Measurements from ENCODE around the gene ZNF639. TPM values are rescaled to one million over a fixed set of nuclear protein-coding genes. Genes with fewer than 3 reads are reported as not detected.

The ZNF639 gene
- total and polyA plus RNA-seq, 7 experiments from 2014 or later, result 33.1 to 74.9 (median 51.1) TPM

DNA sequence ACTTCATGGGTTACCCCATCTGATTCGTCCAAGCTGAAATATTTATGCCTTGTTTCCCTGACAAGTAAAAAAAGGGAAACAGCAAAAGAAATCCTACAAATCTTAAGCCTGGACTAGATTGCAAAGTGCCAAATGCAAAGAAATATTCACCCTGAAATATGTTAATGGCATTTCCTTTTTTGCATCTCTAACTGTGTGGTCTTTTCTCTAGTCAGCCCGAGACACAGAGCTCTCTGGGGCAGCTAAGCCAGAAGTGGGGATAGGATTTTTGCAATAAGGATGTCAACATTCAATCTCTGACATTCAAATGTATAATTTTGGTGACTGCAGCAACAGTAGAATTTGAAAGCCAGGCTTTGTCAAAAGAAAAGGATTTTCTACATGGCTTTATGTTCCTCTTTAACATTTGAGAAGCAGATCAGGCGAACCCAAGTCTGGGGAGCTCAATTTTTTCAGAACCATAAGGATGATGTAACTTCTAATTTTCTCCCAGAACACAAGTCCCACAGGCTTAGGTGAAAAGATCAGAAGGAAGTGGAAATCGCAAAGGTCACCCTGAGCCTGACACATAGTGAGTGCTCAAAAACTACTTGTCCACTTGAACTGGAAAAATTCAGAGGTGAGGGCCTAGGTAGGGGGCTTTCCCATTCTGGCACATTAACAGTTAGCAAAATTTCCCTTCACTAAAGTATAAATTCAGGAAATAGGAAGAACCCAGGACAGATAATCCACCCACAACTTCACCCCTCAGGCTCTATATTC lies 43.7 kb upstream of the ZNF639 start:
- no peaks in the 10 kb centered on the region for H3K4me1 ChIP-seq (ENCODE audit: control insufficient read depth in 2 of 2, insufficient read depth in 2 of 2, low read length in 2 of 2)
- no peak overlapping the region for H3K4me3 Mint-ChIP-seq
- H3K9me3 Mint-ChIP-seq, result no peaks in the 10 kb centered on the region
- H3K4me1 Mint-ChIP-seq, result no peaks in the 10 kb centered on the region
- no peak for ATAC-seq
- H3K27me3 ChIP-seq (ENCODE audit: control insufficient read depth in 2 of 2, insufficient read depth in 2 of 2, low read length in 2 of 2), result no peaks in the 10 kb centered on the region
- peaks cover 0 to 4% (median 0%) of the 10 kb centered on the region in 5 donors for H3K36me3 Mint-ChIP-seq
- DNase-seq, result no peak
- H3K27ac ChIP-seq (ENCODE audit: low read depth, low read length), result no peak overlapping the region
- CTCF ChIA-PET, result no interaction called here
- intact Hi-C loops (cut with micrococcal nuclease), result no loop called here
- no peak overlapping the region for H3K27ac Mint-ChIP-seq
- POLR2A ChIA-PET, result interaction anchor here (0.7 kb wide), 1 partner anchor 96 kb away, joined by 3 read pairs; no protein-coding TSS in a partner anchor
- H3K4me3 ChIP-seq (ENCODE audit: low read length), result no peak overlapping the region
- H3K36me3 ChIP-seq (ENCODE audit: control insufficient read depth in 2 of 3, insufficient read depth in 3 of 3, low read length in 3 of 3), result no peaks in the 10 kb centered on the region
- H3K9me3 ChIP-seq (ENCODE audit: control insufficient read depth in 2 of 3, low read length in 3 of 3), result no peaks in the 10 kb centered on the region
- H3K27me3 Mint-ChIP-seq, result peaks cover 13 to 34% (median 15%) of the 10 kb centered on the region in 5 donors

DNA sequence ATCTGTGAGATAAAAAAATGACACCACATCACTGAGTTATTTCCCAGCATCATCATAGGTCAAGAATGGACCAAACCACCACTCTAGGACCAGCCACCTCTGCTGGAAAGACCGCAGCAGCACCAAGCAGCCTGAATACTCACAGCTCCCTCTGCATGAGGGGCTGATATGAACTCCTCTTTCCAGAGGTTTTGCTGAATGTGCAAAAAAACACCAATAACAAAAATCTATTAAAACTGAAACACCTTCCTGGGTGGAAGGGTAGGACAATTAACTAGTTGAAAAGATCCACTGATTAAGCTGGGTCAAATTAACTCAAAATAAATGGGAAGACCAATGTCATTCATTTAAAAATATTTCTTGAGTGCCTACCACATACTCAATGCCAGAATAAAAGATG lies 43.0 kb upstream of the ZNF639 start:
- POLR2A ChIA-PET, result no interaction called here
- intact Hi-C loops (cut with micrococcal nuclease), result no loop called here
- H3K27me3 Mint-ChIP-seq, result peaks cover 15 to 38% (median 17%) of the 10 kb centered on the region in 5 donors

DNA sequence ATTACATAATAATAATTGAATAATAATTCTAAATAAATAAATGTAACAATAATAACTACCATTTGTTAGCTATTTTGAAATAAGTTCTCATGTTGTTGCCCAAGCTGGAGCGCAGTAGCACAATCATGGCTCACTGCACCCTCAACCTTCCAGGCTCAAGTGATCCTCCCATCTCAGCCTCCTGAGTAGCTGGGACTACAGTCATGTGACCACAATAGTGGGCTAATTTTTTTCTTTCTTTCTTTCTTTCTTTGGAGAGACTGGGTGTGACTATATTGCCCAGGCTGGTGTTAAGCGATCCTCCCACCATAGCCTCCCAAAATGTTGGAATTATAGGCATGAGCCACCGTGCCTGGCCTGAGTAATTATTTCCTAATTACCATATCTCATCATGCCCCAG lies 41.0 kb upstream of the ZNF639 start:
- no peak for ATAC-seq
- peaks cover 12 to 39% (median 13%) of the 10 kb centered on the region in 5 donors for H3K27me3 Mint-ChIP-seq

More for the DNA sequence above, 43.0 kb upstream of the ZNF639 start:
- Histone ChIP-seq H3K4me3 (ENCODE audit: low read length) (no peak overlapping the region), H3K27me3 (ENCODE audit: control insufficient read depth in 2 of 2, insufficient read depth in 2 of 2, low read length in 2 of 2) (no peaks in the 10 kb centered on the region), H3K9me3 (ENCODE audit: control insufficient read depth in 2 of 3, low read length in 3 of 3) (no peaks in the 10 kb centered on the region), H3K36me3 (ENCODE audit: control insufficient read depth in 2 of 3, insufficient read depth in 3 of 3, low read length in 3 of 3) (no peaks in the 10 kb centered on the region), H3K4me1 (ENCODE audit: control insufficient read depth in 2 of 2, insufficient read depth in 2 of 2, low read length in 2 of 2) (no peaks in the 10 kb centered on the region), H3K27ac (ENCODE audit: low read depth, low read length) (no peak overlapping the region)
- Mint-ChIP-seq H3K27ac (no peak overlapping the region), H3K4me1 (no peaks in the 10 kb centered on the region), H3K9me3 (no peaks in the 10 kb centered on the region), H3K36me3 (peaks cover 0 to 4% (median 0%) of the 10 kb centered on the region in 5 donors), H3K4me3 (no peak overlapping the region)
- DNase-seq, result no peak
- no peak for ATAC-seq
- CTCF ChIA-PET, result no interaction called here

GRCh38 chr3:179286331-179286730 lies 36.5 kb upstream of the ZNF639 start:
- Histone ChIP-seq H3K27me3 (ENCODE audit: control insufficient read depth in 2 of 2, insufficient read depth in 2 of 2, low read length in 2 of 2) (no peaks in the 10 kb centered on the region), H3K27ac (ENCODE audit: low read depth, low read length) (no peak overlapping the region), H3K4me1 (ENCODE audit: control insufficient read depth in 2 of 2, insufficient read depth in 2 of 2, low read length in 2 of 2) (no peaks in the 10 kb centered on the region), H3K9me3 (ENCODE audit: control insufficient read depth in 2 of 3, low read length in 3 of 3) (no peaks in the 10 kb centered on the region), H3K36me3 (ENCODE audit: control insufficient read depth in 2 of 3, insufficient read depth in 3 of 3, low read length in 3 of 3) (no peaks in the 10 kb centered on the region), H3K4me3 (ENCODE audit: low read length) (no peak overlapping the region)
- no peaks in the 10 kb centered on the region for H3K36me3 Mint-ChIP-seq
- DNase-seq (no peak), ATAC-seq (no peak)
- ChIA-PET POLR2A (no interaction called here), CTCF (no interaction called here)
- peaks cover 0 to 2% (median 0%) of the 10 kb centered on the region in 11 donors for H3K9me3 Mint-ChIP-seq
- H3K27me3 Mint-ChIP-seq, result peaks cover 0 to 26% (median under 1%) of the 10 kb centered on the region in 5 donors
- intact Hi-C loops (cut with micrococcal nuclease), result no loop called here
- peaks cover 0 to 4% (median 0%) of the 10 kb centered on the region in 7 donors for H3K4me1 Mint-ChIP-seq
- no peak overlapping the region for H3K4me3 Mint-ChIP-seq
- no peak overlapping the region for H3K27ac Mint-ChIP-seq

More for the DNA sequence above, 41.0 kb upstream of the ZNF639 start:
- intact Hi-C loops (cut with micrococcal nuclease), result no loop called here
- H3K4me1 Mint-ChIP-seq, result no peaks in the 10 kb centered on the region
- no peak overlapping the region for H3K4me3 ChIP-seq (ENCODE audit: low read length)
- DNase-seq, result no peak
- CTCF ChIA-PET, result no interaction called here
- no peaks in the 10 kb centered on the region for H3K36me3 Mint-ChIP-seq
- POLR2A ChIA-PET, result no interaction called here
- peaks cover 0 to 2% (median 0%) of the 10 kb centered on the region in 11 donors for H3K9me3 Mint-ChIP-seq
- H3K36me3 ChIP-seq (ENCODE audit: control insufficient read depth in 2 of 3, insufficient read depth in 3 of 3, low read length in 3 of 3), result no peaks in the 10 kb centered on the region
- no peak overlapping the region for H3K27ac Mint-ChIP-seq
- no peak overlapping the region for H3K27ac ChIP-seq (ENCODE audit: low read depth, low read length)
- no peaks in the 10 kb centered on the region for H3K27me3 ChIP-seq (ENCODE audit: control insufficient read depth in 2 of 2, insufficient read depth in 2 of 2, low read length in 2 of 2)
- no peaks in the 10 kb centered on the region for H3K4me1 ChIP-seq (ENCODE audit: control insufficient read depth in 2 of 2, insufficient read depth in 2 of 2, low read length in 2 of 2)
- no peaks in the 10 kb centered on the region for H3K9me3 ChIP-seq (ENCODE audit: control insufficient read depth in 2 of 3, low read length in 3 of 3)
- H3K4me3 Mint-ChIP-seq, result no peak overlapping the region

DNA sequence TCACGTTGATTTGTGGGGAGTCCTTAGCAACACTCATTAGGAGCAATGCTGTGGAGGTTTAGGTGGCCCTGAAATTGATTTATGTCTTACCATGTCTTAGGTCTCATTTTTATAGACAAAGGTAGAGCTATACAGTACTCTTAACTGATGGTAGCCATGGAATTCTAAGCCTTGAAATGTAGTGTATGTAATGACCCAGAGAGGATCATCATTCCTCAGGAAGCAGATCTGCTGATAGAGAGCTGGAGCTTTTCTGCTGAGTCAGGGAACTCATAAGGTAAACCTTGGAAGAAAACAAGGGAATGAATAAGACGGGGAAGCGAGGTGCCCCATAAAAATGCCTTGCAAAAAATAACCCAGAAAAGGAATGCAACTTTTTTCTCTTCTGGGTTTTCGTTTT lies 34.0 kb upstream of the ZNF639 start:
- intact Hi-C loops (cut with micrococcal nuclease), result no loop called here
- H3K27ac ChIP-seq (ENCODE audit: low read depth, low read length), result no peak overlapping the region
- Mint-ChIP-seq H3K36me3 (peaks cover 0 to 3% (median 0%) of the 10 kb centered on the region in 5 donors), H3K9me3 (peaks cover 0 to 2% (median 0%) of the 10 kb centered on the region in 11 donors), H3K4me1 (peaks cover 0 to 4% (median 0%) of the 10 kb centered on the region in 7 donors), H3K27ac (no peak overlapping the region), H3K27me3 (peaks cover 0 to 18% (median 4%) of the 10 kb centered on the region in 5 donors), H3K4me3 (no peak overlapping the region)
- H3K4me1 ChIP-seq (ENCODE audit: control insufficient read depth in 2 of 2, insufficient read depth in 2 of 2, low read length in 2 of 2), result no peaks in the 10 kb centered on the region
- CTCF ChIA-PET, result no interaction called here
- H3K9me3 ChIP-seq (ENCODE audit: control insufficient read depth in 2 of 3, low read length in 3 of 3), result no peaks in the 10 kb centered on the region
- H3K27me3 ChIP-seq (ENCODE audit: control insufficient read depth in 2 of 2, insufficient read depth in 2 of 2, low read length in 2 of 2), result no peaks in the 10 kb centered on the region
- DNase-seq, result no peak
- no peaks in the 10 kb centered on the region for H3K36me3 ChIP-seq (ENCODE audit: control insufficient read depth in 2 of 3, insufficient read depth in 3 of 3, low read length in 3 of 3)
- no peak for ATAC-seq
- POLR2A ChIA-PET, result no interaction called here
- H3K4me3 ChIP-seq (ENCODE audit: low read length), result no peak overlapping the region

GRCh38 chr3:179289295-179289694 lies 33.5 kb upstream of the ZNF639 start:
- Histone ChIP-seq H3K27ac (ENCODE audit: low read depth, low read length) (no peak overlapping the region), H3K9me3 (ENCODE audit: control insufficient read depth in 2 of 3, low read length in 3 of 3) (no peaks in the 10 kb centered on the region), H3K4me3 (ENCODE audit: low read length) (no peak overlapping the region), H3K27me3 (ENCODE audit: control insufficient read depth in 2 of 2, insufficient read depth in 2 of 2, low read length in 2 of 2) (no peaks in the 10 kb centered on the region), H3K4me1 (ENCODE audit: control insufficient read depth in 2 of 2, insufficient read depth in 2 of 2, low read length in 2 of 2) (no peaks in the 10 kb centered on the region), H3K36me3 (ENCODE audit: control insufficient read depth in 2 of 3, insufficient read depth in 3 of 3, low read length in 3 of 3) (no peaks in the 10 kb centered on the region)
- H3K9me3 Mint-ChIP-seq, result peaks cover 0 to 2% (median 0%) of the 10 kb centered on the region in 11 donors
- intact Hi-C loops (cut with micrococcal nuclease), result no loop called here
- peaks cover 0 to 15% (median 4%) of the 10 kb centered on the region in 5 donors for H3K27me3 Mint-ChIP-seq
- DNase-seq (no peak), ATAC-seq (no peak)
- ChIA-PET CTCF (no interaction called here), POLR2A (no interaction called here)
- H3K4me3 Mint-ChIP-seq, result no peak overlapping the region
- H3K4me1 Mint-ChIP-seq, result peaks cover 0 to 4% (median 0%) of the 10 kb centered on the region in 7 donors
- H3K36me3 Mint-ChIP-seq, result peaks cover 0 to 3% (median 0%) of the 10 kb centered on the region in 5 donors
- H3K27ac Mint-ChIP-seq, result no peak overlapping the region

DNA sequence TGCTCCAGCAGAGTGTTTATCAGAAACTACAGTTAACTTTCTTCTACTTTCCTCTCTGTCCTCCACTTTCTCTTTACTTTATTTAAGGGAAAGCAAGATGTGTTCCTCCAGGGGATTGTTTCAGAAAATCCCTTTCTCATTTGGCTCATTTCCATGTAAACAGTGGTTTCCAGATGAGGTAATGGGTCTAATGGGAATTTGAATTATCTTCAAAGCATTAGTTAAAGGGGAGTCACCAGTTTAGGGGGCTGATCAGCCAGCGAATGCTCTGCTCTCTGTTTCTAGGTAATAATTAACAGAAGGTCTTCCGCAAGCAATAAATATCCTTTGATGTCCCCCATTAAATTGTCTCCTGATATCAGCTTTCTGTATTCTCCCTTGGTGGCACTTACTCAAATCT lies 30.4 kb upstream of the ZNF639 start:
- Mint-ChIP-seq H3K36me3 (peaks cover 0 to 3% (median 0%) of the 10 kb centered on the region in 5 donors), H3K27me3 (peaks cover 0 to 18% (median 5%) of the 10 kb centered on the region in 5 donors), H3K4me3 (no peak overlapping the region), H3K4me1 (peaks cover 0 to 4% (median 0%) of the 10 kb centered on the region in 7 donors), H3K27ac (no peak overlapping the region), H3K9me3 (no peaks in the 10 kb centered on the region)
- Histone ChIP-seq H3K27ac (ENCODE audit: low read depth, low read length) (no peak overlapping the region), H3K9me3 (ENCODE audit: control insufficient read depth in 2 of 3, low read length in 3 of 3) (no peaks in the 10 kb centered on the region), H3K4me1 (ENCODE audit: control insufficient read depth in 2 of 2, insufficient read depth in 2 of 2, low read length in 2 of 2) (no peaks in the 10 kb centered on the region), H3K27me3 (ENCODE audit: control insufficient read depth in 2 of 2, insufficient read depth in 2 of 2, low read length in 2 of 2) (no peaks in the 10 kb centered on the region), H3K4me3 (ENCODE audit: low read length) (no peak overlapping the region), H3K36me3 (ENCODE audit: control insufficient read depth in 2 of 3, insufficient read depth in 3 of 3, low read length in 3 of 3) (no peaks in the 10 kb centered on the region)
- ATAC-seq (no peak), DNase-seq (no peak)
- POLR2A ChIA-PET, result interaction anchor here (0.6 kb wide), 1 partner anchor 651 kb away, joined by 3 read pairs; no protein-coding TSS in a partner anchor
- intact Hi-C loops (cut with micrococcal nuclease), result no loop called here
- CTCF ChIA-PET, result no interaction called here

Data from naive thymus-derived CD4-positive, alpha-beta T cell (primary cell).